ENCODE measurements around the gene OSBPL7. TPM values are rescaled to one million over a fixed set of nuclear protein-coding genes. Genes with fewer than 3 reads are reported as not detected.

Gene OSBPL7
- total and polyA plus RNA-seq, 2 of the 13 experiments (the other 11 are each of a cell fraction or from before 2014, with no cell fraction given), result 4.7 to 6.6 TPM

GRCh38 chr17:47785538-47786123 lies 36.0 kb downstream of the OSBPL7 start (continued):
- TF ChIP-seq ZNF704 (CRISPR knock-in tag; IDR thresholded peaks at IDR 0.05; ENCODE audit: borderline replicate concordance) (no peak), ZNF513 (CRISPR knock-in tag; conservative IDR thresholded peaks at IDR 0.05) (no peak), HOXD1 (CRISPR knock-in tag; IDR thresholded peaks at IDR 0.05) (no peak), ZBTB40 (IDR thresholded peaks at IDR 0.05) (no peak), ZBTB40 (CRISPR knock-in tag; IDR thresholded peaks at IDR 0.05) (0 out of 2 replicates have a peak, but pooled peaks have one; percentile 27), ZSCAN30 (CRISPR knock-in tag; IDR thresholded peaks at IDR 0.05) (no peak), ZFP91 (CRISPR knock-in tag; IDR thresholded peaks at IDR 0.05; ENCODE audit: borderline replicate concordance) (no peak), STAT6 (CRISPR knock-in tag; IDR thresholded peaks at IDR 0.05; ENCODE audit: borderline replicate concordance) (no peak), HOXA5 (CRISPR knock-in tag; IDR thresholded peaks at IDR 0.05) (no peak), KDM3A (CRISPR knock-in tag; IDR thresholded peaks at IDR 0.05; ENCODE audit: low read depth) (no peak), SCMH1 (CRISPR knock-in tag; IDR thresholded peaks at IDR 0.05; ENCODE audit: borderline replicate concordance) (no peak), RARA (CRISPR knock-in tag; IDR thresholded peaks at IDR 0.05) (peak; percentile 64; the same call in 1 of the 2 replicates)

All from HepG2 (cell line).